Activated T-helper 17 cell treated with anti-CD3 and anti-CD28 coated beads, Interleukin-2, amount 50 U/mL, for 72 hours (primary cell): ENCODE results near the gene MUL1. TPM values are rescaled to one million over a fixed set of nuclear protein-coding genes. Genes with fewer than 3 reads are reported as not detected.
"Not testable (repeated sequence)": the region's sequence is repeated elsewhere in the genome, so short reads cannot be mapped to it uniquely, and the experiment has no call there.

ENCODE experiments used
- ATAC-seq: fragments of 150-1000 bp; cut with Tn5 transposase; replicated peaks from 2 replicates; pipeline ENCODE4 v1.10.0; 2021; ENCODE audit warnings: mild to moderate bottlenecking, moderate library complexity
- H3K27ac Mint-ChIP-seq: one replicate; pipeline ENCODE4 v1.8.0; 2022; ENCODE audit warnings: mixed read lengths
- H3K27me3 Mint-ChIP-seq: one replicate; pipeline ENCODE4 v1.8.0; 2022; ENCODE audit warnings: mixed read lengths
- H3K36me3 Mint-ChIP-seq: one replicate; pipeline ENCODE4 v1.8.0; 2022; ENCODE audit warnings: low read depth, mild to moderate bottlenecking, mixed read lengths
- H3K4me1 Mint-ChIP-seq: one replicate; pipeline ENCODE4 v1.8.0; 2022; ENCODE audit warnings: mixed read lengths
- H3K4me3 Mint-ChIP-seq: one replicate; pipeline ENCODE4 v1.8.0; 2022; ENCODE audit warnings: mild to moderate bottlenecking, mixed read lengths
- H3K9me3 Mint-ChIP-seq: one replicate; pipeline ENCODE4 v1.8.0; 2022; ENCODE audit warnings: mixed read lengths
- total RNA-seq, 2 donors: library from RNA; stranded (reverse); gene quantifications; one replicate each; pipeline ENCODE4 v1.2.3, GENCODE V29; 2022

The MUL1 gene
- total RNA-seq, 2 donors from 2014 or later = 11.6 to 16.3 TPM

GRCh38 chr1:20496725-20497383 is 11.1 kb downstream of the MUL1 start:
- Mint-ChIP-seq H3K4me1 (peaks cover 15% of the 10 kb centered on the region), H3K27ac (peak overlapping the region; percentile 95), H3K36me3 (peaks cover 35% of the 10 kb centered on the region), H3K4me3 (peak overlapping the region; percentile 69)
- not testable (repeated sequence) for ATAC-seq, H3K27me3 Mint-ChIP-seq, H3K9me3 Mint-ChIP-seq

- peak overlapping the region; percentile 95 for H3K27ac Mint-ChIP-seq
- ATAC-seq = peak; percentile 91
Measured at GRCh38 chr1:20496241-20496661, 11.7 kb downstream of the MUL1 start.

GRCh38 chr1:20495661-20496060 is 12.3 kb downstream of the MUL1 start:
- Mint-ChIP-seq H3K36me3 (peaks cover 24% of the 10 kb centered on the region), H3K9me3 (no peaks in the 10 kb centered on the region), H3K4me1 (peaks cover 15% of the 10 kb centered on the region), H3K27me3 (no peaks in the 10 kb centered on the region), H3K4me3 (peak overlapping the region; percentile 69), H3K27ac (peak overlapping the region; percentile 95)
- no peak for ATAC-seq

More at GRCh38 chr1:20496241-20496661, 11.7 kb downstream of the MUL1 start:
- peaks cover 15% of the 10 kb centered on the region for H3K4me1 Mint-ChIP-seq
- peak overlapping the region; percentile 69 for H3K4me3 Mint-ChIP-seq
- H3K9me3 Mint-ChIP-seq = no peaks in the 10 kb centered on the region
- peaks cover 29% of the 10 kb centered on the region for H3K36me3 Mint-ChIP-seq
- H3K27me3 Mint-ChIP-seq = no peaks in the 10 kb centered on the region

GRCh38 chr1:20494609-20495311 is 13.2 kb downstream of the MUL1 start:
- no peak for ATAC-seq
- Mint-ChIP-seq H3K27ac (peak overlapping the region; percentile 95), H3K27me3 (no peaks in the 10 kb centered on the region), H3K4me3 (peak overlapping the region; percentile 69), H3K36me3 (peaks cover 15% of the 10 kb centered on the region), H3K4me1 (peaks cover 15% of the 10 kb centered on the region), H3K9me3 (no peaks in the 10 kb centered on the region)

- ATAC-seq = no peak
- Mint-ChIP-seq H3K36me3 (peaks cover 7% of the 10 kb centered on the region), H3K27me3 (no peaks in the 10 kb centered on the region)
Measured at GRCh38 chr1:20493839-20494608, 13.9 kb downstream of the MUL1 start.

GRCh38 chr1:20493309-20493708 is 14.6 kb downstream of the MUL1 start:
- H3K27ac Mint-ChIP-seq = no peak overlapping the region
- H3K4me3 Mint-ChIP-seq = no peak overlapping the region
- H3K27me3 Mint-ChIP-seq = peaks cover 5% of the 10 kb centered on the region
- peaks cover under 1% of the 10 kb centered on the region for H3K36me3 Mint-ChIP-seq
- no peak for ATAC-seq
- H3K4me1 Mint-ChIP-seq = peaks cover 15% of the 10 kb centered on the region
- no peaks in the 10 kb centered on the region for H3K9me3 Mint-ChIP-seq

More at GRCh38 chr1:20493839-20494608, 13.9 kb downstream of the MUL1 start:
- Mint-ChIP-seq H3K4me1 (peaks cover 15% of the 10 kb centered on the region), H3K4me3 (no peak overlapping the region), H3K27ac (no peak overlapping the region), H3K9me3 (no peaks in the 10 kb centered on the region)

DNA sequence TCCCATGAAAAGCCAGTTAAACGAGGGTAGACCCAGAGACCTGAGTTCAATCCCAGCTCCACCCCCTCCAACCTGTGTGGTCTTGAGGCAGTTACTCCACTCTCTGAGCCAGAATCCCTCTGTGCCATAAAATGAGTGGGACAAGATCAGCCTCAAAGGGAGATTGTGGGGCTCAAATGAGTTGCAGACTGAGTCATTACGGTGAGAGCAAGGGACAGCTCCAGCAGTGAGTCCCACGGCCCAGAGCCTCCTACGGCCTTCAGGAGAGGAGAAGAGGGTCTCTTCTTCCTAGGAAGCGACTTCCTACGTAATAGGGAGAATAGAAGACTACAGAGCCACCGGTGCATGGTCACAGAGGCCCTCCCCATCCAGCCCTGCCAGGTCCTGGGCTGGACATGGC is 15.2 kb downstream of the MUL1 start:
- Mint-ChIP-seq H3K36me3 (no peaks in the 10 kb centered on the region), H3K27ac (no peak overlapping the region), H3K9me3 (no peaks in the 10 kb centered on the region), H3K4me3 (no peak overlapping the region), H3K4me1 (peaks cover 15% of the 10 kb centered on the region), H3K27me3 (peaks cover 5% of the 10 kb centered on the region)
- no peak for ATAC-seq

GRCh38 chr1:20491866-20492265 is 16.1 kb downstream of the MUL1 start:
- Mint-ChIP-seq H3K9me3 (no peaks in the 10 kb centered on the region), H3K36me3 (no peaks in the 10 kb centered on the region), H3K27ac (no peak overlapping the region), H3K27me3 (peaks cover 14% of the 10 kb centered on the region), H3K4me3 (no peak overlapping the region), H3K4me1 (peaks cover 15% of the 10 kb centered on the region)
- ATAC-seq = no peak

DNA sequence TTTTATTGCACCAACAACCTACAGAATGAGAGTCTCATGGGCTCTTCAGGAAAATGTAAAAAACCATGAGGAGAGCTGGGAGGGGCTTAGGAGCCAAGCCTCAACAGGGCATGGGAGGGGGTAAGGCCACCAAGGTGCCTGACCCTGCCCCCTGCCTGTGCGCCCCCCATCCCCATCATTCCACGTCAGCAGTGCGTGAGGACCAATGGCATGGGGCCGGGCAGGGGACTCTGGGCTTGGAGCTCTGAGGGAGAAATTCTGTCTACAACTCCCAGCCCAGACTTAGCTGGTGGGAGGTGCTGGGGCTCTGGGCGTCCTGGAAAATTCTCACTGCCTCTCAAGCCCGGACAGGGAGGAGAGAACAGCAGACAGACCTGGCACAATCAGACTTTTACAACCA is 16.8 kb downstream of the MUL1 start:
- Mint-ChIP-seq H3K4me3 (no peak overlapping the region), H3K36me3 (no peaks in the 10 kb centered on the region), H3K4me1 (peaks cover 8% of the 10 kb centered on the region), H3K27ac (no peak overlapping the region), H3K27me3 (peaks cover 14% of the 10 kb centered on the region), H3K9me3 (no peaks in the 10 kb centered on the region)
- ATAC-seq = no peak

- H3K9me3 Mint-ChIP-seq = no peaks in the 10 kb centered on the region
- peaks cover 25% of the 10 kb centered on the region for H3K27me3 Mint-ChIP-seq
- peaks cover 10% of the 10 kb centered on the region for H3K36me3 Mint-ChIP-seq
- H3K4me1 Mint-ChIP-seq = peaks cover 5% of the 10 kb centered on the region
- H3K4me3 Mint-ChIP-seq = peak overlapping the region; percentile 81
- no peak overlapping the region for H3K27ac Mint-ChIP-seq
- ATAC-seq = no peak
Measured at GRCh38 chr1:20487236-20487590, 20.7 kb downstream of the MUL1 start.

- Mint-ChIP-seq H3K27me3 (peaks cover 30% of the 10 kb centered on the region), H3K4me1 (peaks cover 5% of the 10 kb centered on the region)
- peak; percentile 17 for ATAC-seq
Measured at GRCh38 chr1:20486457-20487235, 21.3 kb downstream of the MUL1 start.

DNA sequence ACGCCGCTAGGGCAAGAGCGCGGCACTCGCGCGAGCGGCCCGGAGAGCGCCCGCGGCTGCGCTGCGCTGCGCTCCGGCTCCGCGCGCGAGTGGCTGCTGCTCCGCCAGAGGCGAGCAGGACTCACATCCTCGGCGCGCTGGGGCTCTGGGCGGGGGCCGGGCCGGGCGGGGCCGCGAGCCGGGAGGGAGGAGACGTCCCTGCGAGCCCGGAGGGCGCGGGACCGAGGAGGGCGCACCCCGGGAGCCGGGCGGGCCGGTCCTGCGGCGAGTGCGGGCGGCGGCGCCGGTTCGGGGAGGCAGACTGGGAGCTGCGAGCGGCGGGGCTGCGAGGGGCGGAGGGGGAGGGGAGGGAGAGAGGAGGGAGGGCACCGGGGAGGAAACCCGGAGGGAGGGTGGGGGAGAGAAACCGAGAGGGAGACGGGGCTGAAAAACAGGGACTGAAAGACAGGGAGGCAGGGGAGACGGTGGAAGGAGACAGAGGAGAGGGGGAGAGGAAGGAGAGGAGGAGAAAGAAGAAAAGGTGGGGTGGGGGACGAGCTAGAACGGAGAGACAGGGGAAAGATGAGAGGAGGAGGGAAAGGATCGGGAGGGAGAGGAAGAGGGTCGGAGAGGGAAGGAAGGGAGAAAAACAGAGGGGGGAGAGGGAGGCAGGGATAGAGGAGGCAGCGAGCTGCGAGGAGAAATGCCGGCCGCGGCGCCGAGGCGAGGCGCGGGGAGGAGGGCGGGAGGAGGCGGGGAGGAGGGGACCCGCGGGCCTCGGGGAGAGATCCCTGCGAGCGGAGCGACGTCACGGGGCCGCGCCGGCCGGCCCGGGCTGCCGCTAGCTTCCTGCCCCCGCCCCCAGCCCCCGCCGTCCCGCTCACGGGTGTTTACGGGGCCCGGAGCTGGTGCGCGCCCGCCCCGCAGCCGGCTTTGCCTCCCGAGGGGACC is 22.2 kb downstream of the MUL1 start, which contains the start of gene CAMK2N1:
CAMK2N1 (minus strand) TSS at position 684 of the 930 bp plus-strand sequence. CDS start 831 bp downstream, outside the sequence.
- ATAC-seq = peak; percentile 71
- Mint-ChIP-seq H3K36me3 (peaks cover 10% of the 10 kb centered on the region), H3K9me3 (no peaks in the 10 kb centered on the region), H3K27ac (no peak within 1 kb of the TSS), H3K4me3 (peak within 1 kb of the TSS; percentile 81), H3K27me3 (peaks cover 34% of the 10 kb centered on the region), H3K4me1 (peaks cover 5% of the 10 kb centered on the region)

More at GRCh38 chr1:20486457-20487235, 21.3 kb downstream of the MUL1 start:
- H3K9me3 Mint-ChIP-seq = no peaks in the 10 kb centered on the region
- H3K4me3 Mint-ChIP-seq = peak overlapping the region; percentile 81
- no peak overlapping the region for H3K27ac Mint-ChIP-seq
- H3K36me3 Mint-ChIP-seq = peaks cover 10% of the 10 kb centered on the region
